RPMI8226 (cell line): ENCODE measurements around the gene COX7A1.
"Not testable (repeated sequence)": the region's sequence is repeated elsewhere in the genome, so short reads cannot be mapped to it uniquely, and the experiment has no call there.

Experiments used
- DNase-seq: peaks from one replicate; pipeline ENCODE4 v3.0.0-alpha.2; 2015

COX7A1 gene

GRCh38 chr19:36152352-36153091 lies at the start of gene COX7A1:
TSS of gene COX7A1 (minus strand) at chr19:36152447. CDS start at chr19:36152407, 40 bp downstream.
- no peak for DNase-seq

DNA sequence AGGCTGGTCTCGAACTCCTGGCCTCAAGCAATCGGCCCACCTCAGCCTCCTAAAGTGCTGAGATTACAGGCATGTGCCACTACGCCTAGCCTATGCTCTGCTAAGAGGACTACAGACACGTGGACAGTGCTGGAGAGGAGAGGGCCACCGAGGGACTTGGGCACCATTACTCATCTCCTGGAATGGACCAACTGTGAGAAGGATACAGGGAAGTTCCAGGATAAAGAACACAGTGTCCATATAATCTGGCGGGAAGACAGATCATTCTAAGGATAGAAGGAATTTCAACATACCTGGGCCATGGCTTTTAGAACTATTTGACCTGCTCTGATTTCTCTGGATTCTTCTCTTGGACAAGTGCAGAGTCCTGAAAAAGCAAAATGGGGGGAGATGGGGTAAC lies 49.4 kb upstream of the COX7A1 start:
- no peak for DNase-seq

GRCh38 chr19:36198119-36198518 lies 45.9 kb upstream of the COX7A1 start:
- DNase-seq, result no peak

GRCh38 chr19:36196249-36196648 lies 44.0 kb upstream of the COX7A1 start:
- no peak for DNase-seq

- not testable (repeated sequence) for DNase-seq
Observed at GRCh38 chr19:36186722-36187121, 34.5 kb upstream of the COX7A1 start.

DNA sequence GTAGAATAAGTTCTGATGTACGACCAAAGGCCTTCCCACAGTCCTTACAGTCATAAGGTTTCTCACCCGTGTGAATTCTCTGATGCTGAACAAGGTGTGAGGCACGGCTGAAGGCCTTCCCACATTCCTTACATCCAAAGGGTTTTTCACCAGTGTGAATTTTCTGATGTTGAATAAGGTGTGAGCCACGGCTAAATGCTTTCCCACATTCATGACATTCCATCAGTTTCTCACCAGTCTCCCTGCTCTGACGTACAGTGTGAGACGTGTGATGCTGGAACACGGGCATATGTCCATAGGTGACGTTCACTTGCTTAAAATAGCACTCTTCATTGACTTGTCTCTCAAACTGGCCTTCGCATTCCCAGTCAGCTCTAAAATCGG lies 31.0 kb upstream of the COX7A1 start:
- DNase-seq, result no peak

GRCh38 chr19:36182612-36183244 lies 30.5 kb upstream of the COX7A1 start:
- no peak for DNase-seq

GRCh38 chr19:36179077-36179476 lies 26.8 kb upstream of the COX7A1 start:
- DNase-seq, result not testable (repeated sequence)

- DNase-seq, result not testable (repeated sequence)
Observed at GRCh38 chr19:36173846-36174245, 21.6 kb upstream of the COX7A1 start.

DNA sequence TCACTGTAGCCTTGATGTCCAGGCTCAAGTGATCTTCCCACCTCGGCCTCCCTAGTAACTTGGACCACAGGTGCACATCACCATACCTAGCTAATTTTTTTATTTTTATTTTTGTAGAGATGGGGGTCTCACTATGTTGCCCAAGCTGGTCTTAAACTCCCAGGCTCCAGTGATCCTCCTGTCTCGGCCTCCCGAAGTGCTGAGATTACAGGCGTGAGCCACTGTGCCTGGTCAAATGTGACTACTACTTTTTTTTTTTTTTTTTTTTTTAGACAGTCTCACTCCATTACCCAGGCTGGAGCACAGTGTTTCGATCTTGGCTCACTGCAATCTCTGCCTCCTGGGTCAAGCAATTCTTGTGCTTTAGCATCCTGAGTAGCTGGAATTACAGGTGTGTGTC lies 20.6 kb upstream of the COX7A1 start:
- DNase-seq, result no peak

DNA sequence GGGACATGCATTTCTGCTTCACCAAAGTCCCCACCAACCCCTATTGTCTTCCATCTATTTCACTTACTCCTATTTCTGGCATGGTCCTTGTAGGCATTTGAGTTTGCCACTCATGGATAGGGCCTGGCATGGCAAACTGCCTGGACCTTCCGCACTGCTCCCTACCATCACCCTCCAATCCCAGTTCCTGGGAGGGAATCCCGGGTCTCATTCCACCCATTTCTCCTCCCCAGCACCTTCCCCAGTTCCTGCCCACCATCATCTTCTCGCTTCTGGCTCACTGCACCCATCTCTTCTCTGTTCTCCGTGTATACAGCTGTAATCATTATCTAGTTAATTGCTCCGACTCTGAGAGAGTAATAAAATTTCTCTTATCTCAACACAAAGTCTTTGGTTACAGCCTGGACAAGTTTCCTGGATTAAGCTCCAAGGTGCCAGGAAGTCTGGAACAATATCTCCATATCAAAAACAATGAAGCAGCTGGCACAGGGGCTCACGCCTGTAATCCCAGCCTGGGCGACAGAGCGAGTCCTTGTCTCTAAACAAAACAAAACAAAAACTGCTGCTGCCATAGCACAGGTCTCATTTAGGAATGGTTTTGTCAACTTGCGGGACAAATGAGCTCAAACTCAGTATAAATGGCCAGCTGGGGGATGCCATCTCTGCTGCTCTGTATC lies 17.0 kb upstream of the COX7A1 start:
- DNase-seq, result no peak

DNA sequence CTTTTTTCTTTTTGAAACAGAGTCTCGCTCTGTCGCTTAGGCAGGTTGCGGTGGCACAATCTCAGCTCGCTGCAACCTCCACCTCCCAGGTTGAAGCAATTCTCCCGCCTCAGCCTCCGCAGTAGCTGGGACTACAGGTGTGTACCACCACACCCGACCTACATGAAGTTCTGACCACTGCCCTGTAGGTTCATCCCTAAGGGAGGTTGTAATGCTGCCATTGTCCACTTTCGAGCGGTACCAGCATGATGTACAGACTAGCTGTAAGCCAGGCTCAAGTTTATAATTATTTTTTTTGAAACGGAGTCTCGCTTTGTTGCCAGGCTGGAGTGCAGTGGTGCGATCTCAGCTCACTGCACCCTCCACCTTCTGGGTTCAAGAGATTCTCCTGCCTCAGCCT lies 11.6 kb upstream of the COX7A1 start:
- DNase-seq, result no peak

DNA sequence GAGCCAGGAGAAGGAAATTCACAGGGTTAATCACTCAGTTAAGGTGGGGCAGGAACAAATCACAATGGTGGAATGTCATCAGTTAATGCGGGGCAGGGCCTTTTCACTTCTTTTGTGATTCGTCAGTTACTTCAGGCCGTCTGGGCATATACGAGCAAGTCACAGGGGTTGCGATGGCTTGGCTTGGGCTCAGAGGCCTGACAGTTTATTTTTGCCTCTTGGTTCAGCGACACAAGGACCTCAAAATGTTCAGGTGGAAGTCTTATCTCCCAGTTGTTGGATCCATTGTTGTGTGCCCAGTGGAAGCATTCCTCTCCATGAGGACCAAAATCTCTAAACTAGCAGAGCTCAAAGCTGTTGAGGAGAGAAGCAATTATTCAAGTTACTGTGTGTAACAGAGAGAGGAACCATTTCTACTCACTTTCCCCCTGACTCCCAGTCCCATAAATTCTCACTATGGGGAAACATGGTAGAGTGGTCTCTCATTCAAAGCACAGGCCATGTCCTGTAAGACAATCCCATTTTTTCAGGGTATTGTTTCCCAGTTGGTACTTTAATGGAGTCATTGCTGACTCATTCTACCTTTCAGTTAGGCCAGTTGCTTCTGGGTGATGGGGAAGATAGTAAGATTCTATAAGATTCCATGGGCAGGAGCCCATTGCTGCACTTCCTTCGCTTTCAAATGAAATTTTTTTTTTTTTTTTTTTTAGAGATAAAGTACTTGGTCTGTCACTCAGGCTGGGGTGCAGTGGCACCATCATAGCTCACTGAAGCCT lies 8.8 kb upstream of the COX7A1 start:
- no peak for DNase-seq

GRCh38 chr19:36153126-36153525 lies 879 bp upstream of the COX7A1 start:
- DNase-seq, result no peak

DNA sequence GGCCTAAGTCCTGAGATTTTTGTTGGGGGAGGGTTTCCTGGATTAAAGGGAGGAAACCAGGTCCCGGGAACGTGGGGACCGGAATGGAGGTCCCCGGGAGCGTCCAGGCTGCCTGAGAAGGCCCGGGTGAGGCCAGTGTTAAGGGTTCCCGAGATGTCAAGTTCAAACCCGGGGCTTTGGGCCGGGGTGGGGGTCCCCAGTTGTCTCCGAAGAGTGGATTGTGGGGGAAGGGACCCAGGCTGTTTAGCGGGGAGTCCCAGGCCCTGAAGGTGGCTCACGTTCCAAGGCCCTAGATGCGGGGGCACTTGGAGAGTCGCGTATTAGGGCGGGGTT lies 262 bp downstream of the COX7A1 start:
- no peak for DNase-seq

DNA sequence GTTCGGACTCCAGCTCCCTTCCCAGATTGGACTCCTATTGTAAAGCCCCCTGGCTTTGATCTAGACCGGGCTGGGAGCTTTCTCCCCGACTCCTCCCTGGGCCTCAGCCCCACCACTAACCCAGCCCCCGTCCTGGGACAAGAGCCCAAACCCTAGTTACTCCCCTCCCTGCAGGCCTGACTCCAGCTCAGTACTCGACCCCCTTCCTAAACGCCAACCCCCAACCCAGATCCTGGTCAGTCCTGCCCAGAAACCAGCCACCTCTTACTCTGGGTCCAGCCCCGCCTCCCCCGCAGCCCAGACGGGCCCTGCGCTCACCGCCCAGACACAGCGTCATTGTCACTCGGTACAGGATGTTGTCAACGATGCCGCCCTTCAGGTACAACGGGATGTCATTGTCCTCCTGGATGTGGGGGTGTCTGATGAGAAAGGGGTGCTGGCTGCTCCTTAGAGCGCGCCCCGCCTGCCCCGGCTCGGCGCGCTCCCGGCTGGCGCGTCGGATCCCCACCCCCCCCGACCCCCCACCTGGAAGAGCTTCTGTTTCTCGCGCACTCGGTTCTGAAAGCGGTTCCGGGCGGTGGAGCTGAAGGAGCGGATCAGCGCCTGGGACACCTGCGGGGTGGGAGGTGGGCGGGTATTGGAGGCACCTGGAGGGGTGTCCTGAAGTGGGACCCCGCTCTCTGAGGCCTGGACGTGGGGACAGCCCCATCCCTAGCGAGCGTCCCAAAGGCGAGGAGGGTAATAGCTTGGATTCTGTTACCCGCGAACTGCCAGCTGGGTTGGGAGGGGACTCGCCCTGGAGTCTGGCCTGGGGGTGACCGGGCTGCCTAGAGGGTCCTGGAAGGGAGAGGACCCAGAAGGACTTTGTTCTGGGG lies 866 bp downstream of the COX7A1 start:
- no peak for DNase-seq

DNA sequence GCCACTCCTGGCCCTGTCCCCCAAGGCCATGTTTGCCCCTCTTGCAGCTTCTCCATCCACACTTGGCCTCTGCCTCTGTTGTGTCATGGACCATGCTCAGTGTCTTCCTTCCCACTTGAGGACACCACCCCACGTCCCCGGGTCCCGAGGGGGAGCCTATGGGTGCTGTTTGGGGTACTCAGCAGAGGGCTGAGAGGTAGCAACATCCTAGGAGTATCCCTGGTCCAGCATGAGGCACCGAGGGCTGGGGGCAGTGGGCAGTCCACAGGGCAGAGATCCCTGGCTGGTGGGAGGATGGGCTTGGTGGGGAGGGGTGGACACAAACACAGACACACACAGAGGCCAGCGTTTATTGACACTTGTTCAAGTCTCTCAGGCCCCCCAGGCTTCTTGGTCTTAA lies 1.7 kb downstream of the COX7A1 start:
- no peak for DNase-seq

- no peak for DNase-seq
Observed at GRCh38 chr19:36149673-36150406, 2.4 kb downstream of the COX7A1 start.

GRCh38 chr19:36144624-36145023 lies 7.6 kb downstream of the COX7A1 start:
- no peak for DNase-seq

GRCh38 chr19:36142496-36142895 lies 9.8 kb downstream of the COX7A1 start:
- no peak for DNase-seq

DNA sequence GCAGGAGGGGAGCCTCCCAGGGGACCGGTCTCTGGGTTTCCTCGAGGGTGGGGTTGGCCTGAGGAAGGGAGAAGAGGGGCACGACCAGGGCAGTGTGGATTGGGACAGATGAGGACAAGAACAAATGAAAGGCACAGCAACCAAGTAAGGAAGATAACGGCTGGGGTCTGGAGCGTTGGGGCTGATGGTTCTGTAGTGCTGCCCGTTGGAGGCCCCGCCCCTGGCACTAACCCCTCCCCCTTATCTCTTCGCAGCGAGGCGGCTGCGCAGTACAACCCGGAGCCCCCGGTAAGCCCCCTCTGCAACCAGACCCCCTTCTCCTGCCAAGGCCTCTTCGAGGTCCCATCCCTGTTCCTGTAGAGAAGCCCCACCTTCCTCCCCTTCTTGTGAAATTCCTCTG lies 10.2 kb downstream of the COX7A1 start:
- DNase-seq, result no peak
